HG02763 (cell line): Measurements from ENCODE around the gene ITSN2.
"Not testable (repeated sequence)": the region's sequence is repeated elsewhere in the genome, so short reads cannot be mapped to it uniquely, and the experiment has no call there.

Experiments used
- ATAC-seq: cut with Tn5 transposase; IDR thresholded peaks from one replicate; pipeline ENCODE4 v1.9.1; 2021; ENCODE audit warnings: mild to moderate bottlenecking, moderate library complexity; ENCODE audit not compliant: unreplicated experiment

Gene ITSN2

DNA sequence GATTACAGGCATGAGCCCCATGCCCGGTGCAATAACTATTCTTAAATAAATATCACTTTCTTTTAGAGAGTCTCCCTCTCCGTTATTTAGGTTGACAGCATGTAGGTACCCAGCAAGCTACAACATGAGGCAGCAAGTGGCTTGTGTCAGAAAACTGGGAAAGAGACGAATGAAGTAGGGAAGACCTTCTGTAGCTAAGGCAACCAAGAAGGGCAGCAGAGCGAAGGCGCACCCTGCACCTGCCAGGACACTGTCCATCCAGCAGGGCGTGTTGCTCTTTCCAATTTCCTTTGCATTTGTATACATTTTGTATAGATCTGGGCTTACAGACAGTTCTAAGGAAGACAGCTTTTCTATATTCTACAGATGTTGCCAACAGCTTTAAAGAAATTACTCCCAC, 137.4 kb downstream of the ITSN2 start:
- ATAC-seq = no peak

- ATAC-seq = no peak
These were observed 138.8 kb downstream of the ITSN2 start for GRCh38 chr2:24221343-24222050.

- no peak for ATAC-seq
These were observed 139.6 kb downstream of the ITSN2 start for GRCh38 chr2:24220554-24221291.

DNA sequence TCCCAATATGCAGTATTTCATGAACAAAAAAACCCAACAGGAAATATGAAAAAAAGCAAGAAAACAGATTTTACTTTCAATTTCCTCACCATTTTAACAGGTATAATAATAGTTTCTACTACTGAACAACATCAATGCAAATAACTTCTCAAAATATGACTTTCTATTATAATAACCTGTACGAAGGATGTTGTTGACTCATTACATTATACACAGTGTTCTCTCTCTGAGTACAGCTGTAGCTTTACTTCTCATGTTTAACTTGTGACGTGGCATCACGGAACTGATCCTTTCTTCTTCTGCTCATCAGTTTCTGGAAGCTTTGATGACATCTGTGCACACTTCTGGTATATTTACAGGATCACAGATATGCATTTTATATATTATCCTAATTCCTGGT, 145.5 kb downstream of the ITSN2 start:
- peak; percentile 81 for ATAC-seq

- ATAC-seq = no peak
These were observed 148.9 kb downstream of the ITSN2 start for GRCh38 chr2:24211408-24211807.

- no peak for ATAC-seq
These were observed 149.6 kb downstream of the ITSN2 start for GRCh38 chr2:24210723-24211122.

- ATAC-seq = no peak
These were observed 150.3 kb downstream of the ITSN2 start for GRCh38 chr2:24210106-24210455.

- no peak for ATAC-seq
These were observed 150.8 kb downstream of the ITSN2 start for GRCh38 chr2:24209389-24210105.

DNA sequence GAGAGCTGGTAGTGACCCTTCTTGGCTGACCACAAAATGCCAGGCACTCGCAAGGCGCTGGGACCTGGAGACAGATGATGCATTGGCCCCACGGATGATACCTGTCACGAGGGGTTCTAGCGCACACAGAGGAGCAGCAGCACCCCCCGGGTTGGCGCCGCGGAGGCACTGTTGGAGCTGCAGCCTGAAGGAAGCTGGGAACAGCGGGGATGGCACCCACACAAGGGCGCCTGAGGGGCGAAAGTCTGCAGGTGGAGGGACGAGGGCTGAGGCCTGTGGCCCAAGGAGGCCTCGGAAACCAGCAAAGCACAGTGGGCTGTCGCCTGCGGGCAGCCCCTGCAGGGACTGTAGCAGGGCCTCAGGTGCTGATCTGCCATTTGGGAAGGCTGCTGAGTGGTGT, 151.8 kb downstream of the ITSN2 start:
- no peak for ATAC-seq

DNA sequence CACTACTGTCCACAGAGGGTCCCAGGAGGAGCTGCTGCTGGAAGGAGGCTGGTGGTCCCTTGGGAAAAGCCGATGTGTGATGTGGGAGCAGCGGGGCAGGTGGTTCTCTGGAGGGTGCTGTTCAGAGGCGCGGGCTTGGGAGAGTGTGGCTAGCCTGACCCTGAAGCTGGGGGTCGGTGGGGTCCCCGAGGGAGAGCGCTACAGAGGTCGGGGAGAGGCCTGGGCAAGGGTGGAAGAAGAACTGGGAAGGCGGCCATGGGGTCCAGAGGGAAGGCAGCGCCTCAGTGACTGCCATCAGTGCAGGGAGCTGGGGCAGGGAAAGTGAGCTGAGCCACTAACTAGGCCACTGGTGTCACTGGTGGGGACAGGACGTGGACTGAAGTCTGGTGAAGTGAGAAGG, 153.0 kb downstream of the ITSN2 start:
- ATAC-seq = no peak

GRCh38 chr2:24206714-24207113, 153.6 kb downstream of the ITSN2 start:
- no peak for ATAC-seq

GRCh38 chr2:24206242-24206641, 154.1 kb downstream of the ITSN2 start:
- no peak for ATAC-seq

- no peak for ATAC-seq
These were observed 155.2 kb downstream of the ITSN2 start for GRCh38 chr2:24205131-24205530.

- no peak for ATAC-seq
These were observed 155.8 kb downstream of the ITSN2 start for GRCh38 chr2:24204505-24204904.

DNA sequence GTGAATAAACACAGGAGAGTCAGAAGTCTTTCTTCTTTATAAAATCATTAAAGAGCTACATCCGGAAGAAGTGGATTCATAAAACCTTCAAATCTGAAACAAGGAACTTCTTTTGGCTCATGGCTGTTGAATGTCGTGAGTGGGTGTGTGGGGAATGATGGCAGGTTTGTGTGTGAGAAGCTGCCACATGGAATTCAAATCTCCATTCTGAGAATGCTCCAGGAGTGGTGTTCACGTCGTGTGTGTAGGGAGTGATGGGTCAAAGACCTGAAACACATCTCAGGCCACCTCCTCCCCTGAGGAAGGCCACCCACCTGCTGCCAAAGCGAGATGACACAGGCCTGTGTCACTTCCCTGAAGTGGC, 156.6 kb downstream of the ITSN2 start:
- ATAC-seq = no peak

DNA sequence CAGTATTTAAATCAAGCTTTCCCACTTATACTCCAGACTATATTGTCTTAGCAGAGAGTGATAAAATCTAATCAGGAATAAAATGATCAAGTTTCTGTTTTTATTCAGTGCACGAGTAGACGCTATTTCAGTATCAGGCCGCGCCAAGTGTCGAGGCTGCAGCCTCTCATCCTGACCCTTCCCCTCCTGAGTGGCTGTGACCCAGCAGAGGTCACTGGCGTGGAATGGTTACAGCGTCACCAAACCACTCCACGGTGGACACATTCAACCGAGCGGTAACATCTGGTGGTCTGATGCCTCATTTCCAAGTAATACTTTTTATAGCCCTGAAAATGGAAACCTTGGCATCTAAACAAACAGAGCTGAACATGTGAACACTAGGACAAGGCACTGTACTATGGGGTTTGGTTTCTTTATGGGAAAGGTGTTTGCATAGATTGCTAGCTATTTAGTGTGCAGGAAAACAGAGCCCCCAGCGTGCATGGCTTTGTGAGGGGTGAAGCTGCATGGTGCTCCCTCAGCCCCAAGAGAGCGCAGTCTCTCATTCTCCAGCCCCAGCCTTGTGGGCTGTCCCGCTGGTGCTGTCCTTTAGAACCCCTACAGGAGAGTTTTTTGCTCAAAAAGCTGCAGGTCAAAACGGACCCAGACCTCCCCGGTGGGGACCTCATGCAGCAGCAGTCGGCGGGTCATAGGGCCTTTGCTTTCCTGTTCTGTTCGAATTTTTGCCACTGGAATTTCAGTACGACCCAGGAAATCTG, 157.1 kb downstream of the ITSN2 start:
- ATAC-seq = no peak

GRCh38 chr2:24200799-24201198, 159.5 kb downstream of the ITSN2 start:
- ATAC-seq = no peak

DNA sequence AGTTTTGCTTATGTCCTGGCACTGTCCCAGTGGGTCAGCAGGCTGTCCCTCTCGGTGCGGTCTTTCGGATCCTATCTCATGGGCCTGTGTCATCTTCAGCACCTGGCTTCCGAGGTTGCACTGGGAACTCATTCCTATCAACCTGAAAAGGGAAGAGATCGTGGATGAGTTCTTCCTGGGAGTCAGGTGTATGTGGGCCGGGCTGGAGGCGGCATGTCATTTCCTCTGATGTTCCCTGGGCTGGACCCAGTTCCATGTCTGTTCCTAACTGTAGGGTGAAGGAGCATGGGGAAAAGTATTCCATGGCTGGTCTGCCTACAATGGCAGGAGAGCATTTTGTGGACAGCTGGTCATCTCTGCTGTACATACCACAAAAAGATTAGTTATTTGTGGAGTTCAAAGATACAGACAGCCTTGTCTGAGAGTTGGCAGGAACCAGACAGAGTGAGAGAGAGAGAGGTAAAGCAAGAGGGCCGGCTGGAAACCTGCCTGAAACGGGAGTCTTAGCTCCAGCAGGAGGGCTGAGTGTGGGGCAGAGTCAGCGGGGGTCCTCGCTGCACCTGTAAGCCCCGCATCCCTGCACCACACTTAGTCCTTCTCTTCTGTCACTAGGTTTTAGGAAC, 160.3 kb downstream of the ITSN2 start:
- no peak for ATAC-seq

GRCh38 chr2:24197213-24197612, 163.1 kb downstream of the ITSN2 start:
- ATAC-seq = not testable (repeated sequence)

- no peak for ATAC-seq
These were observed 168.5 kb downstream of the ITSN2 start for GRCh38 chr2:24191848-24192247.

DNA sequence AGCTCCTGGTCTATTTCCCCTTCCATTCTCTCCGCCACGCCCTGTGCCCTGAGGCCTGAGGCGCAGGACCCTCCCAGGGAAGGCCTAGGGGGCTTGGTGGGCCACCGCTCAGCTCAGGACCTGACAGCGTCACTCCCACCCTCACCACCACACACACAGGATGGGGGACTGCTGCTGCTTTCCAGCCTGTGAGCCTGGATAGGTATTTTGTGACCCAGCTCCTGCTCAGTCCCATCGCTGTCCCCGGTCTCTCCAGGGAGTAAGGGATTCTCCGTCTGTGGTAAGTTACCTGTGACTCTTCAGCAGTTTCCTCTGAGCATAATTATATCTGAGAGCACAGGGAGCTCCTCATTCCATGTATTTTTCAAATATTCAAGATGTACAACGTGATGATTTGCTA, 169.2 kb downstream of the ITSN2 start:
- no peak for ATAC-seq
